ENCODE results near the gene SAPCD1.

GRCh38 chr6:31768363-31769257 is 6.2 kb downstream of the SAPCD1 start:
- TF ChIP-seq POLR2A (IDR thresholded peaks at IDR 0.05) (no peak), CTCF (IDR thresholded peaks at IDR 0.05) (no peak)
